Measurements from ENCODE around the gene DPYSL5. TPM values are rescaled to one million over a fixed set of nuclear protein-coding genes. Genes with fewer than 3 reads are reported as not detected.

Gene DPYSL5
- total RNA-seq, 1 donor from 2014 or later: 201 TPM

DNA sequence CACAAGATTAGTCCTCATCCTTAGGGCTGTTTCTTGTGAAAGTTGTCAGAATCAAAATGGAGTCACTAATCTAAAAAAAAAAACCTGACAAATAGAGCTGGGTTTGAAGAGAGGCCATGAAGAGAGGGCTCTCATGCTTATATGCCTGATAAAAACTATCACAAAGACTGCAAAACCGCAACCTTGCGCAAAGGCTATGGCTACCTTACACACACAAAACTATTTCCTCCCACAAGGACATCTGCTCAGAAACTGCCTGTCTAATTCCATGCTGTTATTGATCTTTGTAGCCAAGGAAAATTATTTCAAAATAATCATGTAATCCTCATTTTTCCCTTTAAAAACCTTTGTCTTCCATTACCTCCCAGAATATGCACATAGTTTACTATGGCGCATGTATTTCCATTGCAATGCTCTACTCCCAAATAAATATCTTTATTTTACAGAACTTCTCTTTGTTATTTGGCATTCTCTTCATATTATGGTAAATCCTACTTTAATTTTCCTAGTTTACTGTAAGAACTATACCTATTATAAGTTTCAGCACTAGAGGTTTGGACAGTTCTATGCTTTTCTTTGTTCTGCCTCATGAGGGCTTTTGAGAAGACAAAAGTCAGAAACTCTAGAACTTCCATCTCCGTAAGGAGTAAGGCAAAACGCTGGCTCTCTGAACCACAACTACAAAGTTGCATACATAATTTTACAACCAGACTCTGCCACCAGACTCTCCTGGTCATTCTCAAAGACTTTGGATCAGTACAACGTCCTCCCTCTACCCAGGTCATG is 9.6 kb upstream of the DPYSL5 start:
- Mint-ChIP-seq H3K4me3 (no peak overlapping the region), H3K27me3 (ENCODE audit: low read depth) (peaks cover 80% of the 10 kb centered on the region), H3K4me1 (no peaks in the 10 kb centered on the region), H3K9me3 (no peaks in the 10 kb centered on the region), H3K27ac (ENCODE audit: unreplicated experiment) (no peak overlapping the region), H3K36me3 (ENCODE audit: low read depth) (no peaks in the 10 kb centered on the region)
- no peak for TF ChIP-seq CTCF (conservative IDR thresholded peaks at IDR 0.05)
- no peak for DNase-seq (ENCODE audit: low read depth, low spot score)

DNA sequence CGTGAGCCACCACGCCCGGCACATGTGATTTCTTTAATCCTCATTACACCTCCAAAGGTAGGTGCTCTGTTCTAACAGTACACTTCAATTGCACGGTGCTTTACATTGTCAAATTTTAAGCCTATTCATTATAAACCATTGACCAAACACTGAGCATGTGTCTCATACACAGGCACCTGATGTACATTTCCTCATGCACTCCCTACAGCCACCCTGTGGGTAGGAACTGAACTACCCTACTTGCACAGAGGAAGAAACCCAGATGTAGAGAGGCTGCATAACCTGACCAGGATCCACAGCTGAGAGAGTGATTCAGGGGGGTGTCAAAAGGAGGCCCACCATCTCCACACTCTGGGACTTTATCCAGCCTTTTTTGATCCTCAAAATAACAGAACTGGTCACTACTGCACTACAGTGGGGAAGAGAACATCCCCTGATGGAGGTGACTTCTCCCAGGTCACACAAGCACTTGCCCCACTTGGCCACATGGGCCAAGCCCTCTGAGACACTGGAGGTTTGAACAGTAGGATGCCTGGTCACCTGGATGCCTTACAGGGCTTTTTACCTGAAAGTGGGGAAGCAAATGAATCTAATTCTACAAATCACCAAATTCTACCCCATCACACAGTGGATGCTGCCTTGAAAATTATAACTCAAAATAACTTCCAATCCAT is 6.9 kb upstream of the DPYSL5 start:
- no peak for DNase-seq (ENCODE audit: low read depth, low spot score)
- no peak overlapping the region for H3K27ac Mint-ChIP-seq (ENCODE audit: unreplicated experiment)
- no peaks in the 10 kb centered on the region for H3K36me3 Mint-ChIP-seq (ENCODE audit: low read depth)
- peak; percentile 31 for TF ChIP-seq CTCF (conservative IDR thresholded peaks at IDR 0.05)
- H3K9me3 Mint-ChIP-seq: no peaks in the 10 kb centered on the region
- H3K4me3 Mint-ChIP-seq: no peak overlapping the region
- H3K4me1 Mint-ChIP-seq: peaks cover 2% of the 10 kb centered on the region
- peaks cover 76% of the 10 kb centered on the region for H3K27me3 Mint-ChIP-seq (ENCODE audit: low read depth)

DNA sequence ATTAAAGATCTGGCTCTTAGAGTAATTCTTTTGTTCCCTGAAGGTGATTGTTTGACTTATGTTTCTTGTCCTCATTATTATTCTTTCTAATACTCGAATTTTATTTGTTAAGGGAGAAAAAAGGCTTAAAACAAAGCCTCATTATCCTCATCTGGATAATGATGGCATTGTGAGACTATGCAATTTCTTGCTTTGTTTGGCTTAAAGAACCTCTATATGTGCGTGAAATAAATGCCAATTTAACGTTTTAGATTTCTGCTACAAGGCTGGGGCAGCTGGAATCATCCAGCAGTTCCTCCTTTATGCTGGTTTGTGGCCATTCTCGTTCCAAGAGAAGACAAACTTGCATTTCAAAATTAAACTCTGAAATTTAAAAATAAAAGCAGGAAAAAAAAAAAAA is 4.9 kb upstream of the DPYSL5 start:
- H3K27me3 Mint-ChIP-seq (ENCODE audit: low read depth): peaks cover 66% of the 10 kb centered on the region
- no peak overlapping the region for H3K4me3 Mint-ChIP-seq
- TF ChIP-seq CTCF (conservative IDR thresholded peaks at IDR 0.05): no peak
- no peak overlapping the region for H3K27ac Mint-ChIP-seq (ENCODE audit: unreplicated experiment)
- H3K9me3 Mint-ChIP-seq: no peaks in the 10 kb centered on the region
- no peak for DNase-seq (ENCODE audit: low read depth, low spot score)
- H3K36me3 Mint-ChIP-seq (ENCODE audit: low read depth): no peaks in the 10 kb centered on the region
- H3K4me1 Mint-ChIP-seq: peaks cover 14% of the 10 kb centered on the region

DNA sequence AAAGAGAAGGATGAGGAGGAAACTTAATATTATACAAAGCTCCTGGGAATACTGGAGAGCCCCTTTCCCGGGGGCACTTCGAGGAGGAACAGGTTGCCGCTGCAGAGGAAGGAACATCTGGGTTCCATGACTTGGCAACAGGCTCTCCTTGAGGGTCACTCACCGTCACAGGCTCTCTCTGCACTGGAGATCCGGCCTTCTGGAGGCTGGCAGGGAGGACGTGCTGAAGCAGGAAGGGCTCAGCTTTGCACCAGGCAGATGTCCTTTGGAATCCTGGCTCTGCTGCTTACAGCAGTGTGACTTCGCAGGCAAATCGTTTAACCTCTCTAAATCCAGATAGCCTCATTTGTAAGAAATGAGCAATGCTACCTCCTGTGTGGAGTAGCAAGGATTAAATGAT is 2.9 kb upstream of the DPYSL5 start:
- H3K4me3 Mint-ChIP-seq: peak overlapping the region; percentile 64
- DNase-seq (ENCODE audit: low read depth, low spot score): no peak
- H3K4me1 Mint-ChIP-seq: peaks cover 16% of the 10 kb centered on the region
- no peak for TF ChIP-seq CTCF (conservative IDR thresholded peaks at IDR 0.05)
- H3K27me3 Mint-ChIP-seq (ENCODE audit: low read depth): peaks cover 51% of the 10 kb centered on the region
- no peak overlapping the region for H3K27ac Mint-ChIP-seq (ENCODE audit: unreplicated experiment)
- H3K9me3 Mint-ChIP-seq: no peaks in the 10 kb centered on the region
- H3K36me3 Mint-ChIP-seq (ENCODE audit: low read depth): no peaks in the 10 kb centered on the region

DNA sequence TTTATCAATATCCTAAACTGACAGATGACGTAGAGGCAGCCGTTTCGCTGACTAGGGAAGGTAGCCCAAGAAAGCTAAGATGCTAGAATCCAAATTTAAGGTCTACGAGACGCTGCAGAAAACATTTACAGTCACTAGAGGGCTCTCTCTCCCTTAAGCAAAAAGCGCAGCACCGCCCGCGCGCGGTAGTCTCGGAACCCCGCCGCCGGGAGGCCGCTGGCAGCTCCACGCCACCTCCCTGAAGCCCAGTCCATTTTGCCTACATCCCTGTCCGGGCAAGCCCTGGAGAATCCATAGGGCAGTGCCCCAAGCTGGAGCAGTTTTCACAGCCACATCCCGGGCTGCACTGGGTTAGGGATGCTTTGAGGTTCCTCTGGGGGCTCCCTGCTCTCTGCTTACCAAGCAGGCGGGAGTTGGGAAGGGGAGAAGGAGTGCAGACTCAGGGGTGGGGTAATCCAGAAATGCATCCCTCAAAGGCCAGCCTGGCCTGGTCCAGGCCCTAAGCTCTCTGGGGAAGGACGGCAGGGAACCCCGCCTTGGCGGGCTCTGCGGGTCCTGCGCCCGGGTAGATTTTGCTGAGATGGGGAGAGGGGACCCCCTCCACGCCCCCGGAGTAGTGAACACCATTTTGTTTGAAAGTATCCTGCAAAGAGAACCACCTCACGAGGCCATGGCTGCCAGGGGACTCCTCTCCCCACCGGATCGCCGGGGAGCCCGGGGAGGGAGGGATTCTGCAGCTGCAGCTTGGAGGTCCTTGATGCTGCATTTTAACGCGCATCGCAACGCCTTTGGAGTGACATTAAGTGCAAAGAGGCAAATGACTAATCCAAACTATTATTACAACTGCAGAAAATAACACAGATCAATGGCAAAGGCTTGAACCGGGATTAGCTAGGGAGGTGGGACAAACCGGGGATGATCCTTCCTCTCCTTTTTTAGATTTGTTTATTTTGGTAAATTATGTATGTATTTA is 1.3 kb upstream of the DPYSL5 start:
- Mint-ChIP-seq H3K9me3 (no peaks in the 10 kb centered on the region), H3K27ac (ENCODE audit: unreplicated experiment) (peak overlapping the region; percentile 57), H3K4me3 (peak overlapping the region; percentile 96), H3K36me3 (ENCODE audit: low read depth) (no peaks in the 10 kb centered on the region), H3K4me1 (peaks cover 23% of the 10 kb centered on the region), H3K27me3 (ENCODE audit: low read depth) (peaks cover 43% of the 10 kb centered on the region)
- TF ChIP-seq CTCF (conservative IDR thresholded peaks at IDR 0.05): peak; percentile 90
- DNase-seq (ENCODE audit: low read depth, low spot score): peak; percentile 71
